SK-N-SH (cell line): Measurements from ENCODE around the gene RBM20. TPM values are rescaled to one million over a fixed set of nuclear protein-coding genes. Genes with fewer than 3 reads are reported as not detected.

ENCODE experiments used
- CTCF ChIA-PET: fragments of 300-600, 350-600 bp; formaldehyde crosslinking; extraction: SDS; loops from one replicate; lab custom pipeline; 2021; lab: Yijun Ruan, JAX
- POLR2A ChIA-PET: fragments of 350-600 bp; sonication (Branson Sonifier 250); formaldehyde crosslinking; extraction: SDS; loops from one replicate; lab custom pipeline; 2020; ENCODE audit warnings: antibody characterized with exemption, inconsistent platforms; lab: Yijun Ruan, JAX
- DNase-seq: peaks from one replicate; pipeline ENCODE4 v3.0.0; 2012
- H2AFZ ChIP-seq: fragments of 200-600 bp; sonication (generic); 2 replicates; pipeline ENCODE4 v1.8.1; 2016; ENCODE audit warnings: antibody characterized with exemption, mild to moderate bottlenecking, low read depth
- H3F3A ChIP-seq: fragments of 200-600 bp; sonication (generic); replicated peaks from 2 replicates; pipeline ENCODE3; 2016; ENCODE audit warnings: antibody characterized with exemption, mild to moderate bottlenecking; ENCODE audit not compliant: insufficient read depth
- H3K27ac ChIP-seq, 2 experiments: fragments of 200-500 bp in 1 of 2; fragments of 200-600 bp in 1 of 2; sonication (Bioruptor generic) in 1 of 2; sonication (generic), shearing (Covaris generic) in 1 of 2; 2 replicates each; pipeline versions ENCODE4 v1.5.1 to v1.6.1; 2014 to 2016; ENCODE audit warnings: low read depth in 2 of 2, inconsistent platforms in 1 of 2, low read length in 1 of 2, mild to moderate bottlenecking in 1 of 2, mixed read lengths in 1 of 2
- H3K27me3 ChIP-seq: fragments of 200-600 bp; sonication (generic), shearing (Covaris generic); 2 replicates; pipeline ENCODE4 v1.6.1; 2016; ENCODE audit warnings: mixed run types; ENCODE audit not compliant: insufficient read depth
- H3K36me3 ChIP-seq, 2 experiments: fragments of 200-500 bp in 1 of 2; fragments of 200-600 bp in 1 of 2; sonication (Bioruptor generic) in 1 of 2; sonication (generic) in 1 of 2; replicated peaks in 1 of 2; 2 replicates each; pipeline versions ENCODE3 to v1.5.1; 2014 to 2016; ENCODE audit warnings: low read length in 1 of 2, mild to moderate bottlenecking in 1 of 2; ENCODE audit not compliant: insufficient read depth in 2 of 2, control insufficient read depth in 1 of 2
- H3K4me1 ChIP-seq, 2 experiments: fragments of 200-500 bp in 1 of 2; fragments of 200-600 bp in 1 of 2; sonication (Bioruptor generic) in 1 of 2; sonication (generic), shearing (Covaris generic) in 1 of 2; 2 replicates each; pipeline versions ENCODE4 v1.5.1 to v1.6.1; 2014 to 2016; ENCODE audit warnings: low read depth in 1 of 2, low read length in 1 of 2, mixed run types in 1 of 2; ENCODE audit not compliant: insufficient read depth in 2 of 2, control insufficient read depth in 1 of 2
- H3K4me2 ChIP-seq: fragments of 200-600 bp; sonication (generic), shearing (Covaris generic); 2 replicates; pipeline ENCODE4 v1.6.1; 2017; ENCODE audit warnings: mixed run types
- H3K4me3 ChIP-seq, 2 experiments: fragments of 200-500 bp in 1 of 2; fragments of 200-600 bp in 1 of 2; sonication (Bioruptor generic) in 1 of 2; sonication (generic), shearing (Covaris generic) in 1 of 2; 2 replicates each; pipeline versions ENCODE4 v1.5.1 to v1.8.1; 2014 to 2016; ENCODE audit warnings: low read depth in 2 of 2, inconsistent platforms in 1 of 2, low read length in 1 of 2, mild to moderate bottlenecking in 1 of 2, mixed read lengths in 1 of 2, moderate library complexity in 1 of 2
- H3K79me2 ChIP-seq: fragments of 200-600 bp; sonication (generic); 2 replicates; pipeline ENCODE4 v1.8.1; 2017; ENCODE audit warnings: mild to moderate bottlenecking; ENCODE audit not compliant: insufficient read depth
- H3K9ac ChIP-seq: fragments of 200-600 bp; sonication (generic); 2 replicates; pipeline ENCODE4 v1.6.1; 2017; ENCODE audit warnings: mixed run types
- H3K9me2 ChIP-seq: fragments of 200-600 bp; sonication (generic); 2 replicates; pipeline ENCODE4 v1.6.1; 2017; ENCODE audit warnings: mixed run types
- H3K9me3 ChIP-seq: fragments of 200-600 bp; sonication (generic); 2 replicates; pipeline ENCODE4 v1.6.1; 2017; ENCODE audit warnings: mixed run types, mild to moderate bottlenecking, moderate library complexity
- H4K20me1 ChIP-seq: fragments of 200-600 bp; sonication (generic); 2 replicates; pipeline ENCODE4 v1.6.1; 2017; ENCODE audit warnings: mild to moderate bottlenecking, mixed run types; ENCODE audit not compliant: insufficient read depth
- EP300 ChIP-seq, 2 experiments: IDR thresholded peaks; 2 replicates each; pipeline versions ENCODE4 v1.4.0 to v1.6.1; 2012; ENCODE audit warnings: borderline replicate concordance in 1 of 2, low read depth in 1 of 2, low read length in 1 of 2
- EZH2phosphoT487 ChIP-seq: fragments of 200-600 bp; sonication (generic); IDR thresholded peaks from 2 replicates; pipeline ENCODE4 v1.6.1; 2017; ENCODE audit warnings: low read depth, mixed run types, mild to moderate bottlenecking, antibody characterized with exemption, moderate library complexity, borderline replicate concordance
- FOSL2 ChIP-seq: IDR thresholded peaks from 2 replicates; pipeline ENCODE4 v1.4.0; 2012; ENCODE audit warnings: low read depth, mild to moderate bottlenecking, moderate library complexity, borderline replicate concordance
- FOXJ3 ChIP-seq: sonication (generic); formaldehyde crosslinking; IDR thresholded peaks from 2 replicates; pipeline ENCODE4 v1.5.1; 2020; ENCODE audit warnings: mild to moderate bottlenecking, missing genetic modification reagents
- JUND ChIP-seq: IDR thresholded peaks from 2 replicates; pipeline ENCODE4 v1.4.0; 2012
- NRF1 ChIP-seq: IDR thresholded peaks from 2 replicates; pipeline ENCODE4 v1.6.1; 2012; ENCODE audit warnings: low read depth, mild to moderate bottlenecking, low read length
- RXRA ChIP-seq: IDR thresholded peaks from 2 replicates; pipeline ENCODE4 v1.4.0; 2012; ENCODE audit warnings: low read depth, mild to moderate bottlenecking, borderline replicate concordance
- TAF1 ChIP-seq: IDR thresholded peaks from 2 replicates; pipeline ENCODE4 v1.6.1; 2012; ENCODE audit warnings: low read depth, mild to moderate bottlenecking, low read length, moderate library complexity, borderline replicate concordance
- USF1 ChIP-seq: IDR thresholded peaks from 2 replicates; pipeline ENCODE4 v1.4.0; 2012; ENCODE audit warnings: low read depth, borderline replicate concordance
- USF2 ChIP-seq: fragments of 150-350 bp; IDR thresholded peaks from 2 replicates; pipeline ENCODE4 v1.6.1; 2017; ENCODE audit warnings: antibody characterized with exemption, low read length, low read depth, borderline replicate concordance
- YY1 ChIP-seq: IDR thresholded peaks from 2 replicates; pipeline ENCODE4 v1.4.0; 2012; ENCODE audit warnings: low read depth, mild to moderate bottlenecking
- whole genome bisulfite sequencing: methylation state at CpG from one replicate; pipeline ENCODE4 v1.1.6; 2017; ENCODE audit warnings: low lambda C conversion rate; 5-methylcytosine and 5-hydroxymethylcytosine counted together
- polyA plus RNA-seq, 3 experiments: library from polyadenylated mRNA; depleted of rRNA; stranded (reverse); fragments of >200 nt; gene quantifications; 2 replicates each; pipeline ENCODE4 v1.2.3, GENCODE V29; 2012
- TF ChIP-seq, protein P1 (sequence below): IDR thresholded peaks from 2 replicates; pipeline ENCODE4 v1.4.0; 2012; ENCODE audit warnings: low read depth, borderline replicate concordance

RBM20 gene
- polyA plus RNA-seq, 1 of the 3 experiments (the other 2 are of a cell fraction) = 0.64 TPM

DNA sequence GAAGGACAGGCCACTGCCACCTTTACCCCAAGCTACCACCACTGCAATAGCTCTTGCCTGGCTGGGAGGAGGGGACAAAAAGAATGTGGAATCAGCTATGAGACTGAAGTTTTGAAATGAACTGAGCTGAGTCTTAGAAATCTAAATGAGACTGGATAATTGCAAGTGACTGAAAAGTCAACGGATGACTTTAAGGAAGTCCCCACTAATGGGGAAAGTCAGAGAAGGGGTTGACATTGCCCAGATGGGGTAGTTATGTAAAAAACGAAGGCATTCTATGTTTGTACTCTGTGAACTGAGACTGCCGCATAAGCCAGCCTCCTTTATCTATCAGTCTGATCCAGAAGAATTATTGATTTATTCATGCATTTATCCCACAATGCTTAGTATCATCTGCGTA is 67.2 kb downstream of the RBM20 start:
- 75% methylated on average over 4 of the region's 4 CpGs for WGBS

DNA sequence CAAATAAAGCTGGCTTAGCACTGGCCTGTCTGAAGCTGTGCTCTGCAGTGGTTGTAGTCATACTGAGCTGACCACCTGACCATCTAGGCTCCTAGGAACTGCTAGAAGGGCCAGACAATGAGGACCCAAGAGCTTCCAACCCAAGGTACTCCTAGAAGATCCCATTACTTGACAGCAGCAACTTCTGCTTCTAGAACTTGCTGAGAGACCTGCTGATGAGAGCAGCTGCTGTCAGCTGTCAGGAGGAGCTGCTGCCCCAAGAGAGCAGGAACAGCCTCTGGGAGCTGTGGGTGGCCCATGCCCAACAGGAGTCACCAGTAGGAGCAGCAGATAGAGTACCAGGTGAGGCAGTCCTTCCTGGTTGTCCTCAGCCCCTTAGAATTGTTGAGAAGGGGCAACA is 70.2 kb downstream of the RBM20 start:
- Histone ChIP-seq H3K4me2 (no peak overlapping the region), H3K27ac (no peak overlapping the region), H2AFZ (no peak overlapping the region), H3K9me2 (no peaks in the 10 kb centered on the region), H4K20me1 (no peaks in the 10 kb centered on the region), H3K9me3 (no peaks in the 10 kb centered on the region), H3F3A (no peaks in the 10 kb centered on the region), H3K79me2 (no peaks in the 10 kb centered on the region), H3K36me3 (no peaks in the 10 kb centered on the region), H3K4me3 (no peak overlapping the region), H3K27me3 (no peaks in the 10 kb centered on the region), H3K9ac (no peak overlapping the region), H3K4me1 (peaks cover 0 to 10% of the 10 kb centered on the region in 2 experiments; a peak in 1 of 4 replicates)
- ChIA-PET CTCF (no interaction called here), POLR2A (no interaction called here)
- TF ChIP-seq RXRA (no peak), YY1 (no peak), FOSL2 (no peak), USF2 (no peak), TAF1 (no peak), EZH2phosphoT487 (no peak), JUND (no peak), FOXJ3 (CRISPR knock-in tag) (no peak)
- TF ChIP-seq, protein P1, sequence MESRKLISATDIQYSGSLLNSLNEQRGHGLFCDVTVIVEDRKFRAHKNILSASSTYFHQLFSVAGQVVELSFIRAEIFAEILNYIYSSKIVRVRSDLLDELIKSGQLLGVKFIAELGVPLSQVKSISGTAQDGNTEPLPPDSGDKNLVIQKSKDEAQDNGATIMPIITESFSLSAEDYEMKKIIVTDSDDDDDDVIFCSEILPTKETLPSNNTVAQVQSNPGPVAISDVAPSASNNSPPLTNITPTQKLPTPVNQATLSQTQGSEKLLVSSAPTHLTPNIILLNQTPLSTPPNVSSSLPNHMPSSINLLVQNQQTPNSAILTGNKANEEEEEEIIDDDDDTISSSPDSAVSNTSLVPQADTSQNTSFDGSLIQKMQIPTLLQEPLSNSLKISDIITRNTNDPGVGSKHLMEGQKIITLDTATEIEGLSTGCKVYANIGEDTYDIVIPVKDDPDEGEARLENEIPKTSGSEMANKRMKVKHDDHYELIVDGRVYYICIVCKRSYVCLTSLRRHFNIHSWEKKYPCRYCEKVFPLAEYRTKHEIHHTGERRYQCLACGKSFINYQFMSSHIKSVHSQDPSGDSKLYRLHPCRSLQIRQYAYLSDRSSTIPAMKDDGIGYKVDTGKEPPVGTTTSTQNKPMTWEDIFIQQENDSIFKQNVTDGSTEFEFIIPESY = no peak
- no peak for DNase-seq

More for the DNA sequence above, 67.2 kb downstream of the RBM20 start:
- ChIA-PET CTCF (no interaction called here), POLR2A (no interaction called here)
- Histone ChIP-seq H3K27ac (no peak overlapping the region), H4K20me1 (no peaks in the 10 kb centered on the region), H3F3A (peaks cover 2% of the 10 kb centered on the region), H3K4me1 (peaks cover 4 to 8% of the 10 kb centered on the region in 2 experiments; a peak in 2 of 4 replicates), H2AFZ (no peak overlapping the region), H3K9ac (no peak overlapping the region), H3K27me3 (no peaks in the 10 kb centered on the region), H3K9me2 (no peaks in the 10 kb centered on the region), H3K36me3 (no peaks in the 10 kb centered on the region), H3K79me2 (no peaks in the 10 kb centered on the region), H3K4me2 (no peak overlapping the region), H3K4me3 (no peak overlapping the region), H3K9me3 (no peaks in the 10 kb centered on the region)
- no peak for DNase-seq
- no peak for TF ChIP-seq NRF1
- no peak for TF ChIP-seq USF1
- TF ChIP-seq EP300 (IDR thresholded peaks at IDR 0.05; ENCODE audit: borderline replicate concordance in 1 of 2, low read depth in 1 of 2, low read length in 1 of 2) = no peak
- TF ChIP-seq RXRA = no peak
